Astrocyte (in vitro differentiated cells and primary cell): ENCODE results near the gene BCR.

Source experiments
- CTCF ChIP-seq: IDR thresholded peaks from 2 replicates; pipeline ENCODE4 v1.5.1; 2011; ENCODE audit warnings: low read depth, mild to moderate bottlenecking, inconsistent platforms, low read length, moderate library complexity; ENCODE audit not compliant: insufficient read depth
- EZH2 ChIP-seq: IDR thresholded peaks from 2 replicates; pipeline ENCODE4 v1.6.1; 2012; ENCODE audit warnings: mild to moderate bottlenecking, low read length, inconsistent platforms; ENCODE audit not compliant: insufficient read depth

DNA sequence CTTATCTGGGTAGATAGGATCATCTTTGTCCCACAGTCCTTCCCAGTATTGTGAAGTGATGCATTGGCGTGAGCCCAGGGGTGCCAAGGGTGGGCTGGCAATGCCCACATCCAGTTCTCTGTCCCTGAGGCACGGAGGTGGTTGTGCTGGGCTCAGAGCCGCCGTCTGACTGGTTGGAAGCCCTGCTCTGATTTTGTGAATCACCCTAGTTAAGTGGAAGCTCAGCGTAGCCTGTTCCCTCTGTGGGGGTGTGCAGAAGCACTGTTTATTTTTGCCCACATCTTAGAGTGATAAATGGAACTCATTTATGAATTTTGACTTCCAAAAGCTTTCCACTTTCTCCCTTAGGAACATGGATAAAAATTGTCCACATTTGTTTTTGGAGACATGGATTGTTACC is 13.6 kb downstream of the BCR start:
- TF ChIP-seq CTCF (no peak), EZH2 (no peak)
